Measurements from ENCODE around the gene PLCL1.

The PLCL1 gene

GRCh38 chr2:197809064-197809463, 4.7 kb downstream of the PLCL1 start:
- TF ChIP-seq SIN3A (IDR thresholded peaks at IDR 0.05; ENCODE audit: borderline replicate concordance, insufficient read depth, low read length) = no peak
- TF ChIP-seq FOXP2 (optimal IDR thresholded peaks at IDR 0.05; ENCODE audit: borderline replicate concordance, extremely low read depth, extremely low read length, insufficient read depth) = no peak

GRCh38 chr2:197810016-197810415, 5.6 kb downstream of the PLCL1 start:
- no peak for TF ChIP-seq SIN3A (IDR thresholded peaks at IDR 0.05; ENCODE audit: borderline replicate concordance, insufficient read depth, low read length)
- TF ChIP-seq, protein P1, sequence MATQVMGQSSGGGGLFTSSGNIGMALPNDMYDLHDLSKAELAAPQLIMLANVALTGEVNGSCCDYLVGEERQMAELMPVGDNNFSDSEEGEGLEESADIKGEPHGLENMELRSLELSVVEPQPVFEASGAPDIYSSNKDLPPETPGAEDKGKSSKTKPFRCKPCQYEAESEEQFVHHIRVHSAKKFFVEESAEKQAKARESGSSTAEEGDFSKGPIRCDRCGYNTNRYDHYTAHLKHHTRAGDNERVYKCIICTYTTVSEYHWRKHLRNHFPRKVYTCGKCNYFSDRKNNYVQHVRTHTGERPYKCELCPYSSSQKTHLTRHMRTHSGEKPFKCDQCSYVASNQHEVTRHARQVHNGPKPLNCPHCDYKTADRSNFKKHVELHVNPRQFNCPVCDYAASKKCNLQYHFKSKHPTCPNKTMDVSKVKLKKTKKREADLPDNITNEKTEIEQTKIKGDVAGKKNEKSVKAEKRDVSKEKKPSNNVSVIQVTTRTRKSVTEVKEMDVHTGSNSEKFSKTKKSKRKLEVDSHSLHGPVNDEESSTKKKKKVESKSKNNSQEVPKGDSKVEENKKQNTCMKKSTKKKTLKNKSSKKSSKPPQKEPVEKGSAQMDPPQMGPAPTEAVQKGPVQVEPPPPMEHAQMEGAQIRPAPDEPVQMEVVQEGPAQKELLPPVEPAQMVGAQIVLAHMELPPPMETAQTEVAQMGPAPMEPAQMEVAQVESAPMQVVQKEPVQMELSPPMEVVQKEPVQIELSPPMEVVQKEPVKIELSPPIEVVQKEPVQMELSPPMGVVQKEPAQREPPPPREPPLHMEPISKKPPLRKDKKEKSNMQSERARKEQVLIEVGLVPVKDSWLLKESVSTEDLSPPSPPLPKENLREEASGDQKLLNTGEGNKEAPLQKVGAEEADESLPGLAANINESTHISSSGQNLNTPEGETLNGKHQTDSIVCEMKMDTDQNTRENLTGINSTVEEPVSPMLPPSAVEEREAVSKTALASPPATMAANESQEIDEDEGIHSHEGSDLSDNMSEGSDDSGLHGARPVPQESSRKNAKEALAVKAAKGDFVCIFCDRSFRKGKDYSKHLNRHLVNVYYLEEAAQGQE (IDR thresholded peaks at IDR 0.05; ENCODE audit: insufficient read depth in 1 of 2, low read depth in 2 of 2, low read length in 2 of 2) = no peak

GRCh38 chr2:197810491-197810890, 6.1 kb downstream of the PLCL1 start:
- TF ChIP-seq FOXP2 (optimal IDR thresholded peaks at IDR 0.05; ENCODE audit: borderline replicate concordance, extremely low read depth, extremely low read length, insufficient read depth) (no peak), TAF1 (IDR thresholded peaks at IDR 0.05; ENCODE audit: borderline replicate concordance, insufficient read depth, low read length) (no peak), POLR2AphosphoS5 (IDR thresholded peaks at IDR 0.05; ENCODE audit: low read depth, low read length) (no peak), SIN3A (IDR thresholded peaks at IDR 0.05; ENCODE audit: borderline replicate concordance, insufficient read depth, low read length) (no peak)
- TF ChIP-seq, protein P1 (IDR thresholded peaks at IDR 0.05; ENCODE audit: insufficient read depth in 1 of 2, low read depth in 2 of 2, low read length in 2 of 2) = no peak

- TF ChIP-seq TAF1 (IDR thresholded peaks at IDR 0.05; ENCODE audit: borderline replicate concordance, insufficient read depth, low read length) (no peak), POLR2AphosphoS5 (IDR thresholded peaks at IDR 0.05; ENCODE audit: low read depth, low read length) (no peak)
These were observed 8.8 kb downstream of the PLCL1 start for GRCh38 chr2:197813093-197813787.

DNA sequence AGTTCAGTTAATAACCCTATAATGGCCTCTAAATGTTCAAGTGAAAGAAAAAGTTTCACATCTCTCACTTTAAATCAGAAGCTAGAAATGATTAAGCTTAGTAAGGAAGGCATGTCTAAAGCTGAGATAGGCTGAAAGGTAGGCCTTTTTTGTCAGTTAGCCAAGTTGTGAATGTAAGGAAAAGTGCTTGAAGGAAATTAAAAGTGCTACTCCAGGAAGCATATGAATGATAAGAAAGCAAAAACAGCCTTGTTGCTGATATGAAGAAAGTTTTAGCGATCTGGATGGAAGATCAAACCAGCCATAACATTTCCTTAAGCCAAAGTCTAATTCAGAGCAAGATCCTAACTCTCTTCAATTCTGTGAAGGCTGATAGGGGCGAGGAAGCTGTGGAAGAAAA, 10.1 kb downstream of the PLCL1 start:
- TF ChIP-seq TAF1 (IDR thresholded peaks at IDR 0.05; ENCODE audit: borderline replicate concordance, insufficient read depth, low read length) (no peak), SIN3A (IDR thresholded peaks at IDR 0.05; ENCODE audit: borderline replicate concordance, insufficient read depth, low read length) (no peak), POLR2AphosphoS5 (IDR thresholded peaks at IDR 0.05; ENCODE audit: low read depth, low read length) (no peak)

DNA sequence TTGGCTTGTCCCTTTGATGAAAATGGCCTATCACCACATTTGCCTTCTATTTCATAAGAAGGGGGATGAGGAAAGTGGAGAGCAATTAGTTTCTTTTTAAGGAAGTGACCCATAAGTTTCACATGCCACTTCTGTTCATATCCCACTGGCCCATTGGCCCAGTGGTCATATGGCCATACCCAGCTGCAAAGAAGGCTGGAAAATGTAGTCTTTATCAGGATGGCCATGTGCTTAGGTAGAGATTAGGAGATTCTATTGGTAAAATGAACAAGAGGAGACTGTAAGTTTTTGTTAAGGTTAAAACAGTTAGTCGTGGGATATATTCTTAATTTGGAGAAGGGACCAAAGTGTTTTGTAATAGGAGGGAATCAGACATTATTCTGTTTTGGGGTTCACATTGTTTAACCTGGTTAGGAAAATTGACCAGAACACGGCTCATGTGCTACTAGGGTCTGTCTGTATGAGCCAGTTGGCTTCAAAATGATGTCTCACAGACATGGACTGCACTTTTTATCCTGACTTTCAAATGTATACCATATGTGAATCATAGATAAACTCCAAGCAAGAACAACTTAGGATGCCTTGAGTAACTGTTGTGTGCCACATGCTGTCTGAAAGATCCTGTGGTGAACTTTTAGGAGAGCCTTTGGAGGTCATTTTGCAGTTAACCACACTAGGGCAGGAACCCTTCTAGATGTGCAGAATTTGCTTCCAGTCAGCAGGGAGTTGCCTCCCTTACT, 17.3 kb downstream of the PLCL1 start:
- no peak for TF ChIP-seq TAF1 (IDR thresholded peaks at IDR 0.05; ENCODE audit: borderline replicate concordance, insufficient read depth, low read length)
- no peak for TF ChIP-seq FOXP2 (optimal IDR thresholded peaks at IDR 0.05; ENCODE audit: borderline replicate concordance, extremely low read depth, extremely low read length, insufficient read depth)
- TF ChIP-seq POLR2AphosphoS5 (IDR thresholded peaks at IDR 0.05; ENCODE audit: low read depth, low read length) = no peak
- TF ChIP-seq SIN3A (IDR thresholded peaks at IDR 0.05; ENCODE audit: borderline replicate concordance, insufficient read depth, low read length) = no peak
- TF ChIP-seq, protein P1 (IDR thresholded peaks at IDR 0.05; ENCODE audit: insufficient read depth in 1 of 2, low read depth in 2 of 2, low read length in 2 of 2) = no peak

All from PFSK-1 (cell line).